Measurements from ENCODE around the gene NCAM1.

NCAM1 gene

DNA sequence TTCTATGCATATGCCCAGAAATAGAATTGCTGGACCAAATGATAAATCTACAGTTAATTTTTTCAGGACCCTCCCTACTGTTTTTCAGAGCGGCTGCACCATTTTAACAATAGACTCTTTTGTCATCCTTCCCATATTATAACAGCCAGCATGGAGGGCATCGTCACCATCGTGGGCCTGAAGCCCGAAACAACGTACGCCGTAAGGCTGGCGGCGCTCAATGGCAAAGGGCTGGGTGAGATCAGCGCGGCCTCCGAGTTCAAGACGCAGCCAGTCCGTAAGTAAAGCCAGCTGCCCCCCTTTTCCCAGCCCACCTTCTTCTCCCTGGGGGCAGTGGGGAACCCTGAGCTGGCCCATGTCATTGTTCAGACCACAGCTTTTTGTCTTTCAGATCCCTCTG lies 273.7 kb downstream of the NCAM1 start:
- H3F3A ChIP-seq (ENCODE audit: insufficient read depth, low read length) = no peaks in the 10 kb centered on the region
- no peak for DNase-seq
- no peaks in the 10 kb centered on the region for H3K27me3 ChIP-seq (replicated peaks; ENCODE audit: insufficient read depth, low read length)
- no peak for TF ChIP-seq CTCF (IDR thresholded peaks at IDR 0.05; ENCODE audit: low read length)
- no peak for TF ChIP-seq EZH2phosphoT487 (IDR thresholded peaks at IDR 0.05; ENCODE audit: low read length)
- TF ChIP-seq EZH2 (optimal IDR thresholded peaks at IDR 0.05; ENCODE audit: low read depth, low read length) = no peak
- H3K4me1 ChIP-seq (ENCODE audit: low read length) = no peaks in the 10 kb centered on the region
- no peak overlapping the region for H3K4me2 ChIP-seq (ENCODE audit: low read depth, low read length)
- H3K9me3 ChIP-seq (replicated peaks; ENCODE audit: insufficient read depth, low read length) = no peaks in the 10 kb centered on the region
- H3K4me3 ChIP-seq (ENCODE audit: low read length) = no peak overlapping the region
- no peak overlapping the region for H3K9ac ChIP-seq (ENCODE audit: low read length)
- no peak overlapping the region for H3K27ac ChIP-seq (ENCODE audit: low read length)
- no peak overlapping the region for H2AFZ ChIP-seq (ENCODE audit: low read length)
- no peaks in the 10 kb centered on the region for H3K79me2 ChIP-seq (ENCODE audit: low read length)
- no peaks in the 10 kb centered on the region for H4K20me1 ChIP-seq (ENCODE audit: insufficient read depth, low read length)
- no peaks in the 10 kb centered on the region for H3K9me2 ChIP-seq (replicated peaks; ENCODE audit: insufficient read depth, low read length)
- no peaks in the 10 kb centered on the region for H3K36me3 ChIP-seq (replicated peaks; ENCODE audit: insufficient read depth, low read length)

GRCh38 chr11:113237261-113237660 lies 276.0 kb downstream of the NCAM1 start:
- Histone ChIP-seq H3K79me2 (ENCODE audit: low read length) (no peaks in the 10 kb centered on the region), H3K9ac (ENCODE audit: low read length) (no peak overlapping the region), H3K27ac (ENCODE audit: low read length) (no peak overlapping the region), H2AFZ (ENCODE audit: low read length) (no peak overlapping the region), H4K20me1 (ENCODE audit: insufficient read depth, low read length) (no peaks in the 10 kb centered on the region), H3K4me1 (ENCODE audit: low read length) (no peaks in the 10 kb centered on the region), H3K27me3 (replicated peaks; ENCODE audit: insufficient read depth, low read length) (no peaks in the 10 kb centered on the region), H3K4me3 (ENCODE audit: low read length) (no peak overlapping the region), H3K9me3 (replicated peaks; ENCODE audit: insufficient read depth, low read length) (no peaks in the 10 kb centered on the region), H3K36me3 (replicated peaks; ENCODE audit: insufficient read depth, low read length) (no peaks in the 10 kb centered on the region), H3K4me2 (ENCODE audit: low read depth, low read length) (no peak overlapping the region), H3K9me2 (replicated peaks; ENCODE audit: insufficient read depth, low read length) (no peaks in the 10 kb centered on the region), H3F3A (ENCODE audit: insufficient read depth, low read length) (no peaks in the 10 kb centered on the region)
- no peak for DNase-seq
- TF ChIP-seq EZH2 (optimal IDR thresholded peaks at IDR 0.05; ENCODE audit: low read depth, low read length) = no peak
- no peak for TF ChIP-seq EZH2phosphoT487 (IDR thresholded peaks at IDR 0.05; ENCODE audit: low read length)
- TF ChIP-seq CTCF (IDR thresholded peaks at IDR 0.05; ENCODE audit: low read length) = no peak

GRCh38 chr11:113238721-113239120 lies 277.5 kb downstream of the NCAM1 start:
- Histone ChIP-seq H3K9me3 (replicated peaks; ENCODE audit: insufficient read depth, low read length) (no peaks in the 10 kb centered on the region), H3K36me3 (replicated peaks; ENCODE audit: insufficient read depth, low read length) (no peaks in the 10 kb centered on the region), H3K27me3 (replicated peaks; ENCODE audit: insufficient read depth, low read length) (no peaks in the 10 kb centered on the region), H3K4me3 (ENCODE audit: low read length) (no peak overlapping the region), H3K4me1 (ENCODE audit: low read length) (no peaks in the 10 kb centered on the region), H3F3A (ENCODE audit: insufficient read depth, low read length) (no peaks in the 10 kb centered on the region), H3K27ac (ENCODE audit: low read length) (no peak overlapping the region), H4K20me1 (ENCODE audit: insufficient read depth, low read length) (no peaks in the 10 kb centered on the region), H2AFZ (ENCODE audit: low read length) (no peak overlapping the region), H3K9me2 (replicated peaks; ENCODE audit: insufficient read depth, low read length) (no peaks in the 10 kb centered on the region), H3K4me2 (ENCODE audit: low read depth, low read length) (no peak overlapping the region), H3K9ac (ENCODE audit: low read length) (no peak overlapping the region), H3K79me2 (ENCODE audit: low read length) (no peaks in the 10 kb centered on the region)
- TF ChIP-seq EZH2 (optimal IDR thresholded peaks at IDR 0.05; ENCODE audit: low read depth, low read length) = no peak
- no peak for TF ChIP-seq EZH2phosphoT487 (IDR thresholded peaks at IDR 0.05; ENCODE audit: low read length)
- TF ChIP-seq CTCF (IDR thresholded peaks at IDR 0.05; ENCODE audit: low read length) = no peak
- DNase-seq = no peak
